ENCODE data around the gene ERP27. TPM values are rescaled to one million over a fixed set of nuclear protein-coding genes. Genes with fewer than 3 reads are reported as not detected.

The ERP27 gene
- total RNA-seq, 1 donor: 0.18 TPM

DNA sequence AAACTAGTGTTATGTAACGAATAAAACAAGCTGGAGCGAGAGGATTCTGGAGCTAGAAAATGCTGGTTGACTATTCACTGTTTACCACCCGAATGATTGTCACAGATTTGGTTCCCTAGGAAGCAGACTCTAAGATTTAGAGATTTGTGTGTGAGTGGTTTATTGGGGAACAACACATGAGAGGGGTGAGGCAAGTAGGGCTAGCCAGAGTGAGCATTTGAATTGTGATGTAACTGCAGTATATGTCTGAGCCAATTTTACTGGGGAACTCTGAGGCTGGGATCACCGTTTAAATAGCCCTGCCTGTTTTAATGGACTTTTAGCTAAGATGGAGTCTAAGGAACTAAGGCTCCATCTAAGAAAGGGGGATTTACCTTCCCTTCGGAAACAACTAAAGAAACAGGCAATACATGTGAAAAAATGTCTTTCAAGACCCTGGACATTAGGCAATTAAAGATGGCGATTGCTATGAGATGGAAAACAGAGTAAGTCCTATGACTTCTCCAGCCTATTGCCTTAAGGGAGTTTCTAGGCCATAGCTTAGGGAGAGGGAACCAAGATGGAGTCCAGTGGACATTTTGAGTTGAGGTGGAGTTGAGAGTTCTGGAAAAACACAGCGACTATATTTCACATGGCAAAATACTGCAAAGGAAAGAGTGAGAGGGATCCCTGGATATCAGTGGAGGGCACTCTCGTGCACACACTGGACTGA lies 59.0 kb downstream of the ERP27 start:
- DNase-seq (ENCODE audit: low read depth): no peak
- H3K4me3 ChIP-seq (ENCODE audit: low read depth, low read length): no peak overlapping the region
- TF ChIP-seq, protein P1, sequence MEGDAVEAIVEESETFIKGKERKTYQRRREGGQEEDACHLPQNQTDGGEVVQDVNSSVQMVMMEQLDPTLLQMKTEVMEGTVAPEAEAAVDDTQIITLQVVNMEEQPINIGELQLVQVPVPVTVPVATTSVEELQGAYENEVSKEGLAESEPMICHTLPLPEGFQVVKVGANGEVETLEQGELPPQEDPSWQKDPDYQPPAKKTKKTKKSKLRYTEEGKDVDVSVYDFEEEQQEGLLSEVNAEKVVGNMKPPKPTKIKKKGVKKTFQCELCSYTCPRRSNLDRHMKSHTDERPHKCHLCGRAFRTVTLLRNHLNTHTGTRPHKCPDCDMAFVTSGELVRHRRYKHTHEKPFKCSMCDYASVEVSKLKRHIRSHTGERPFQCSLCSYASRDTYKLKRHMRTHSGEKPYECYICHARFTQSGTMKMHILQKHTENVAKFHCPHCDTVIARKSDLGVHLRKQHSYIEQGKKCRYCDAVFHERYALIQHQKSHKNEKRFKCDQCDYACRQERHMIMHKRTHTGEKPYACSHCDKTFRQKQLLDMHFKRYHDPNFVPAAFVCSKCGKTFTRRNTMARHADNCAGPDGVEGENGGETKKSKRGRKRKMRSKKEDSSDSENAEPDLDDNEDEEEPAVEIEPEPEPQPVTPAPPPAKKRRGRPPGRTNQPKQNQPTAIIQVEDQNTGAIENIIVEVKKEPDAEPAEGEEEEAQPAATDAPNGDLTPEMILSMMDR (IDR thresholded peaks at IDR 0.05; ENCODE audit: insufficient read depth, low read length): no peak

- DNase-seq (ENCODE audit: low read depth): no peak
- no peak overlapping the region for H3K4me3 ChIP-seq (ENCODE audit: low read depth, low read length)
- TF ChIP-seq, protein P1 (IDR thresholded peaks at IDR 0.05; ENCODE audit: insufficient read depth, low read length): no peak
Observed at GRCh38 chr12:14878488-14878887, 59.8 kb downstream of the ERP27 start.

GRCh38 chr12:14876833-14877232 lies 61.5 kb downstream of the ERP27 start:
- DNase-seq (ENCODE audit: low read depth): no peak
- H3K4me3 ChIP-seq (ENCODE audit: low read depth, low read length): no peak overlapping the region
- TF ChIP-seq, protein P1 (IDR thresholded peaks at IDR 0.05; ENCODE audit: insufficient read depth, low read length): no peak

DNA sequence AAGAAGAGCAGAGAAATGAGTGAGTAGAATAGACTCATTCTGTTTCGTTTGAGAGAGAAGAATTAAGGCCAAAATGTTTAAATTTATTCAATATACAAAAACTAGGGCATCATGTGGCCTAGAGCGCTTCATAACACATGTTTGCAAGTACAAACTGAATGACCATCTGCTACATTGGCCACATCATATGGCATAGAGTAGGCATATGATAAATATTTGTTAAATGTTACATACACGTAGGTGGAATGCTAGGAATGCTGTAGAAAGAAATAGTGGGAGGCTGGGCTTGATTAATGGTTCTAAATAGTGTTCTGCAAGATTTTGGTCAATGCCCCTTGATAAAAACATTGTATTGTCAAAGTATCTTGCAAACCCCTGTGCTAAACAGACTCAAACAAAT lies 63.5 kb downstream of the ERP27 start:
- H3K4me3 ChIP-seq (ENCODE audit: low read depth, low read length): no peak overlapping the region
- no peak for DNase-seq (ENCODE audit: low read depth)
- TF ChIP-seq, protein P1 (IDR thresholded peaks at IDR 0.05; ENCODE audit: insufficient read depth, low read length): no peak

GRCh38 chr12:14873440-14874185 lies 64.7 kb downstream of the ERP27 start:
- H3K4me3 ChIP-seq (ENCODE audit: low read depth, low read length): no peak overlapping the region
- no peak for DNase-seq (ENCODE audit: low read depth)
- TF ChIP-seq, protein P1 (IDR thresholded peaks at IDR 0.05; ENCODE audit: insufficient read depth, low read length): no peak

- TF ChIP-seq, protein P1 (IDR thresholded peaks at IDR 0.05; ENCODE audit: insufficient read depth, low read length): no peak
- no peak overlapping the region for H3K4me3 ChIP-seq (ENCODE audit: low read depth, low read length)
- DNase-seq (ENCODE audit: low read depth): no peak
Observed at GRCh38 chr12:14871886-14872285, 66.5 kb downstream of the ERP27 start.
